K562 (cell line): ENCODE results near the gene HOOK1. TPM values are rescaled to one million over a fixed set of nuclear protein-coding genes. Genes with fewer than 3 reads are reported as not detected.
A peak's percentile ranks its signal among the peaks of the same experiment; 100 is the strongest.
"Not testable (repeated sequence)": the region's sequence is repeated elsewhere in the genome, so short reads cannot be mapped to it uniquely, and the experiment has no call there.

Source experiments
- ATAC-seq: fragments of 200-7000 bp; cut with Tn5 transposase; 3 replicates; pipeline ENCODE4 v1.9.1; 2020; ENCODE audit warnings: moderate library complexity
- BruUV-seq: library from RNA; stranded (reverse); fragments of 400-500 nt; replicated peaks from 2 replicates; lab custom pipeline; 2021; lab: Mats Ljungman, UMichigan
- CTCF ChIA-PET: fragments of 300-600 bp; formaldehyde crosslinking; extraction: SDS; loops from one replicate; lab custom pipeline; 2021; ENCODE audit warnings: low intra/inter-chr PET ratio; lab: Yijun Ruan, JAX
- POLR2A ChIA-PET: fragments of 300-600, 350-650 bp; sonication (Branson Sonifier 250); formaldehyde crosslinking; extraction: SDS; loops from one replicate; lab custom pipeline; 2021; ENCODE audit warnings: antibody characterized with exemption, inconsistent platforms; lab: Yijun Ruan, JAX
- DNase-seq, 4 experiments: peaks; one replicate each; pipeline versions ENCODE4 v3.0.0 to v3.0.0-alpha.2; 2011 to 2018; ENCODE audit warnings: low spot score in 3 of 4, mixed read lengths in 3 of 4; ENCODE audit errors: extremely low read depth in 1 of 4
- FAIRE-seq: peaks from 2 replicates; lab custom pipeline; 2011; peaks lifted over from hg19 to GRCh38; lab: Jason Lieb, UNC
- H2AFZ ChIP-seq: 2 replicates; pipeline ENCODE4 v1.6.0; 2011; ENCODE audit warnings: low read depth, low read length, control low read depth, inconsistent platforms
- H3K27ac ChIP-seq: fragments of 200-600 bp; 3 replicates; pipeline ENCODE4 v1.8.0; 2011; ENCODE audit warnings: low read depth, mild to moderate bottlenecking, control low read depth, inconsistent platforms, low read length, moderate library complexity, mixed read lengths; ENCODE audit errors: extremely low read depth
- H3K27me3 ChIP-seq, 2 experiments: fragments of 300-600 bp in 1 of 2; 2 replicates in 1 of 2; 3 replicates in 1 of 2; pipeline versions ENCODE4 v1.6.0 to v1.8.0; 2011; ENCODE audit warnings: inconsistent platforms in 2 of 2, low read length in 2 of 2, mild to moderate bottlenecking in 1 of 2, mixed read lengths in 1 of 2, moderate library complexity in 1 of 2; ENCODE audit not compliant: control insufficient read depth in 2 of 2, insufficient read depth in 2 of 2
- H3K36me3 ChIP-seq: fragments of 300-600 bp; 3 replicates; pipeline ENCODE4 v1.8.0; 2011; ENCODE audit warnings: mild to moderate bottlenecking, low read length, inconsistent platforms; ENCODE audit not compliant: control insufficient read depth, insufficient read depth
- H3K4me1 ChIP-seq, 2 experiments: fragments of 200-600 bp in 1 of 2; replicated peaks in 1 of 2; 2 replicates in 1 of 2; 3 replicates in 1 of 2; pipeline versions ENCODE4 v1.5.1 to v1.8.0; 2011; ENCODE audit warnings: inconsistent platforms in 2 of 2, low read length in 2 of 2, mild to moderate bottlenecking in 1 of 2, mixed read lengths in 1 of 2, moderate library complexity in 1 of 2; ENCODE audit not compliant: control insufficient read depth in 2 of 2, insufficient read depth in 2 of 2
- H3K4me2 ChIP-seq: 2 replicates; pipeline ENCODE4 v1.6.1; 2011; ENCODE audit warnings: low read length, control low read depth, inconsistent platforms, mixed read lengths; ENCODE audit not compliant: insufficient read depth
- H3K4me3 ChIP-seq: fragments of 200-600 bp; sonication (generic), shearing (Covaris generic); 2 replicates; pipeline ENCODE4 v1.5.1; 2016; ENCODE audit warnings: control low read depth, inconsistent platforms
- H3K79me2 ChIP-seq: fragments of 200-600 bp; 3 replicates; pipeline ENCODE4 v1.8.0; 2011; ENCODE audit warnings: low read length, inconsistent platforms; ENCODE audit not compliant: control insufficient read depth, insufficient read depth
- H3K9ac ChIP-seq, 2 experiments: 2 replicates each; pipeline versions ENCODE4 v1.6.0 to v1.6.1; 2011; ENCODE audit warnings: low read depth in 2 of 2, low read length in 2 of 2, control low read depth in 1 of 2, inconsistent platforms in 1 of 2, mild to moderate bottlenecking in 1 of 2, mixed read lengths in 1 of 2; ENCODE audit not compliant: insufficient read depth in 1 of 2
- H3K9me1 ChIP-seq: one replicate; pipeline ENCODE4 v1.6.0; 2011; ENCODE audit warnings: inconsistent platforms, mild to moderate bottlenecking, low read length, moderate library complexity; ENCODE audit not compliant: control insufficient read depth, insufficient read depth
- H3K9me3 ChIP-seq: replicated peaks from 2 replicates; pipeline ENCODE4 v1.5.1; 2011; ENCODE audit warnings: low read depth, low read length, inconsistent platforms; ENCODE audit not compliant: control insufficient read depth, insufficient read depth
- H4K20me1 ChIP-seq: replicated peaks from 2 replicates; pipeline ENCODE4 v1.6.1; 2011; ENCODE audit warnings: low read length, inconsistent platforms, mixed read lengths; ENCODE audit not compliant: control insufficient read depth, insufficient read depth
- KDM4B ChIP-seq, 2 experiments: fragments of 450-650 bp in 1 of 2; sonication (generic) in 1 of 2; IDR thresholded peaks; 2 replicates each; pipeline ENCODE4 v1.6.1; 2016 to 2017; ENCODE audit warnings: borderline replicate concordance in 2 of 2, antibody characterized with exemption in 1 of 2, low read depth in 1 of 2, mild to moderate bottlenecking in 1 of 2
- MEF2A ChIP-seq: IDR thresholded peaks from 2 replicates; pipeline ENCODE4 v1.6.1; 2011; ENCODE audit warnings: low read depth, mild to moderate bottlenecking, low read length, moderate library complexity; ENCODE audit not compliant: control insufficient read depth
- MNT ChIP-seq, 2 experiments: fragments of 450-650 bp; conservative IDR thresholded peaks; 2 replicates each; pipeline ENCODE4 v1.6.1; 2017; ENCODE audit warnings: mild to moderate bottlenecking in 2 of 2, moderate library complexity in 2 of 2
- MXD1 ChIP-seq: fragments of 250-450 bp; sonication (Bioruptor Pico); IDR thresholded peaks from 2 replicates; pipeline ENCODE4 v1.8.0; 2021; ENCODE audit warnings: borderline replicate concordance, mild to moderate bottlenecking, moderate library complexity; ENCODE audit not compliant: poor library complexity, severe bottlenecking
- NCOA2 ChIP-seq, 2 experiments: fragments of 450-650 bp; IDR thresholded peaks; 2 replicates each; pipeline ENCODE4 v1.6.1; 2018; ENCODE audit warnings: mild to moderate bottlenecking in 2 of 2, moderate library complexity in 1 of 2; ENCODE audit not compliant: partially characterized antibody in 2 of 2
- ZNF146 ChIP-seq: IDR thresholded peaks from one replicate; pipeline ENCODE4 v1.6.1; 2018; ENCODE audit warnings: missing compliant biosample characterization; ENCODE audit not compliant: unreplicated experiment
- ZNF609 ChIP-seq: sonication (generic); formaldehyde crosslinking; IDR thresholded peaks from 2 replicates; pipeline ENCODE4 v1.8.1; 2023; ENCODE audit warnings: missing genetic modification reagents, mild to moderate bottlenecking, borderline replicate concordance
- ZNF766 ChIP-seq: fragments of 200-800 bp; sonication (Bioruptor generic); conservative IDR thresholded peaks from 2 replicates; pipeline ENCODE4 v1.6.1; 2016; ENCODE audit warnings: missing genetic modification characterization, missing compliant biosample characterization
- WGBS: fragments of 100-300 bp; shearing (Covaris generic); methylation state at CpG from one replicate; pipeline ENCODE4 v1.1.6; 2016; ENCODE audit warnings: low coverage, mixed read lengths; ENCODE audit not compliant: insufficient coverage; ENCODE audit errors: missing lambda C conversion rate; 5-methylcytosine and 5-hydroxymethylcytosine counted together
- in situ Hi-C: fragments of 300-500 bp; cut with MboI; formaldehyde crosslinking; loops from 4 replicates; pipeline ENCODE4 v1.15.0; 2018; ENCODE audit warnings: inconsistent platforms, mixed read lengths
- intact Hi-C: fragments of 100-400 bp; cut with micrococcal nuclease; formaldehyde crosslinking; loops from 2 replicates; pipeline ENCODE4 v1.14.2; 2022
- polyA plus RNA-seq, 8 experiments: library from polyadenylated mRNA; depleted of rRNA in 4 of 8; stranded (reverse) in 5 of 8; unstranded in 3 of 8; fragments of >200 nt; fragmentation: Nextera tagmentation in 2 of 8; fragmentation: Illumina TruSeq in 1 of 8; extraction: Ambion mirVana in 2 of 8; extraction: Trizol in 1 of 8; gene quantifications; 2 replicates each; pipeline versions ENCODE4 v1.2.1 to v1.2.3, GENCODE V29; 2011 to 2014; ENCODE audit warnings: inconsistent platforms in 1 of 8, missing spikeins in 1 of 8
- total RNA-seq, 7 experiments: library from RNA; depleted of rRNA in 6 of 7; stranded (reverse); fragments of >200 nt in 6 of 7; fragmentation: Illumina TruSeq in 2 of 7; extraction: Trizol in 2 of 7; gene quantifications; 2 replicates each; pipeline versions ENCODE4 v1.2.1 to v1.2.3, GENCODE V29; 2011 to 2021; ENCODE audit warnings: low replicate concordance in 1 of 7

HOOK1 gene
- total and polyA plus RNA-seq, 9 of the 15 experiments (the other 6 are each of a cell fraction or from before 2014, with no cell fraction given): 0.11 to 0.18 TPM; not detected in 7

- H3K27ac ChIP-seq, ATAC-seq, H3K4me2 ChIP-seq, H3K4me1 ChIP-seq, BruUV-seq, in situ Hi-C loops, intact Hi-C loops, H3K9me3 ChIP-seq, H2AFZ ChIP-seq, CTCF ChIA-PET, POLR2A ChIA-PET, H4K20me1 ChIP-seq, H3K9me1 ChIP-seq, H3K4me3 ChIP-seq, H3K36me3 ChIP-seq, H3K27me3 ChIP-seq, H3K9ac ChIP-seq, H3K79me2 ChIP-seq, DNase-seq, FAIRE-seq: not testable (repeated sequence)
- TF ChIP-seq ZNF146 (CRISPR knock-in tag): peak; percentile 84
- WGBS: 0% methylated on average over 1 of the region's 1 CpG
Observed at GRCh38 chr1:59837857-59838256, 23.1 kb downstream of the HOOK1 start.

GRCh38 chr1:59845091-59845490 lies 30.3 kb downstream of the HOOK1 start:
- Histone ChIP-seq H3K9me1 (no peaks in the 10 kb centered on the region), H4K20me1 (no peaks in the 10 kb centered on the region), H3K27ac (no peak overlapping the region), H3K9ac (no peak overlapping the region), H2AFZ (no peak overlapping the region), H3K27me3 (no peaks in the 10 kb centered on the region), H3K4me1 (no peaks in the 10 kb centered on the region), H3K36me3 (no peaks in the 10 kb centered on the region), H3K4me2 (no peak overlapping the region), H3K79me2 (no peaks in the 10 kb centered on the region), H3K9me3 (no peaks in the 10 kb centered on the region), H3K4me3 (no peak overlapping the region)
- no peak for DNase-seq
- peak; percentile 6 for FAIRE-seq
- ChIA-PET POLR2A (no interaction called here), CTCF (no interaction called here)
- 0% methylated on average over 2 of the region's 2 CpGs for WGBS
- intact Hi-C loops (no loop called here), in situ Hi-C loops (no loop called here)
- ATAC-seq: no peak
- BruUV-seq: no TSS peak
- TF ChIP-seq ZNF609 (no peak), MEF2A (no peak), NCOA2 (IDR thresholded peaks at IDR 0.05; ENCODE audit: partially characterized antibody in 2 of 2) (no peak), KDM4B (IDR thresholded peaks at IDR 0.05; ENCODE audit: borderline replicate concordance in 2 of 2, low read depth in 1 of 2) (no peak), MNT (conservative IDR thresholded peaks at IDR 0.05) (no peak), ZNF766 (CRISPR knock-in tag) (no peak), MXD1 (CRISPR knock-in tag) (no peak)
